Spleen (tissue), 7 donors: ENCODE results near the gene LDLRAD4.

Source experiments
- POLR2AphosphoS5 ChIP-seq, 3 donors: sonication (generic); formaldehyde crosslinking; IDR thresholded peaks; one replicate each; pipeline ENCODE4 v1.5.1; 2017; ENCODE audit warnings: antibody characterized with exemption in 3 of 3
- TF ChIP-seq, protein P1 (sequence below), 11 experiments: fragments of 200-600 bp in 7 of 11; fragments of 450-650 bp in 4 of 11; sonication (generic) in 4 of 11; IDR thresholded peaks in 8 of 11; conservative IDR thresholded peaks in 3 of 11; 1 replicate in 7 of 11; 2 replicates in 4 of 11; pipeline versions ENCODE4 v1.4.0 to v1.8.0; 2016 to 2021; ENCODE audit warnings: antibody characterized with exemption in 11 of 11, inconsistent platforms in 4 of 11, mild to moderate bottlenecking in 1 of 11
- donor health status: DM: no; HTN: no; CAD: no; lungs with moderate emphysema.
- donor health status: DM: no; HTN: no; CAD: no.
- donor health status: DM: no; HTN: no; CAD: no.

GRCh38 chr18:13281406-13281805 is 62.8 kb downstream of the LDLRAD4 start:
- TF ChIP-seq, protein P1, sequence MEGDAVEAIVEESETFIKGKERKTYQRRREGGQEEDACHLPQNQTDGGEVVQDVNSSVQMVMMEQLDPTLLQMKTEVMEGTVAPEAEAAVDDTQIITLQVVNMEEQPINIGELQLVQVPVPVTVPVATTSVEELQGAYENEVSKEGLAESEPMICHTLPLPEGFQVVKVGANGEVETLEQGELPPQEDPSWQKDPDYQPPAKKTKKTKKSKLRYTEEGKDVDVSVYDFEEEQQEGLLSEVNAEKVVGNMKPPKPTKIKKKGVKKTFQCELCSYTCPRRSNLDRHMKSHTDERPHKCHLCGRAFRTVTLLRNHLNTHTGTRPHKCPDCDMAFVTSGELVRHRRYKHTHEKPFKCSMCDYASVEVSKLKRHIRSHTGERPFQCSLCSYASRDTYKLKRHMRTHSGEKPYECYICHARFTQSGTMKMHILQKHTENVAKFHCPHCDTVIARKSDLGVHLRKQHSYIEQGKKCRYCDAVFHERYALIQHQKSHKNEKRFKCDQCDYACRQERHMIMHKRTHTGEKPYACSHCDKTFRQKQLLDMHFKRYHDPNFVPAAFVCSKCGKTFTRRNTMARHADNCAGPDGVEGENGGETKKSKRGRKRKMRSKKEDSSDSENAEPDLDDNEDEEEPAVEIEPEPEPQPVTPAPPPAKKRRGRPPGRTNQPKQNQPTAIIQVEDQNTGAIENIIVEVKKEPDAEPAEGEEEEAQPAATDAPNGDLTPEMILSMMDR (IDR thresholded peaks at IDR 0.05 in 8 of 11, conservative IDR thresholded peaks at IDR 0.05 in 3 of 11) = no peak
- TF ChIP-seq POLR2AphosphoS5 (IDR thresholded peaks at IDR 0.05) = no peak
